ENCODE measurements around the gene EPC1.

EPC1 gene

GRCh38 chr10:32390193-32390592, 43.2 kb upstream of the EPC1 start:
- H3K36me3 ChIP-seq (ENCODE audit: control insufficient read depth in 2 of 2, insufficient read depth in 1 of 2, low read length in 2 of 2) = no peaks in the 10 kb centered on the region
- CTCF ChIA-PET = no interaction called here
- no peak overlapping the region for H3K4me3 ChIP-seq (ENCODE audit: low read depth, low read length)
- POLR2A ChIA-PET = no interaction called here
- TF ChIP-seq ZNF19 (tag by site-specific recombination; IDR thresholded peaks at IDR 0.05; ENCODE audit: low read depth) (no peak), ZNF274 (IDR thresholded peaks at IDR 0.05; ENCODE audit: low read length) (no peak), ZNF274 (tag by site-specific recombination; IDR thresholded peaks at IDR 0.05; ENCODE audit: borderline replicate concordance) (no peak), PATZ1 (tag by site-specific recombination; IDR thresholded peaks at IDR 0.05) (no peak), ZNF677 (tag by site-specific recombination; IDR thresholded peaks at IDR 0.05) (no peak), GFI1B (tag by site-specific recombination; IDR thresholded peaks at IDR 0.05) (no peak), ZFP37 (tag by site-specific recombination; IDR thresholded peaks at IDR 0.05) (no peak), ZBTB49 (tag by site-specific recombination; IDR thresholded peaks at IDR 0.05; ENCODE audit: low read depth) (no peak), ZNF76 (tag by site-specific recombination; IDR thresholded peaks at IDR 0.05; ENCODE audit: borderline replicate concordance, low read depth) (no peak), WT1 (tag by site-specific recombination; IDR thresholded peaks at IDR 0.05) (no peak), ZNF785 (tag by site-specific recombination; IDR thresholded peaks at IDR 0.05) (no peak), GLIS1 (tag by site-specific recombination; IDR thresholded peaks at IDR 0.05) (no peak), ZNF211 (tag by site-specific recombination; IDR thresholded peaks at IDR 0.05; ENCODE audit: low read depth) (no peak), ZNF266 (tag by site-specific recombination; IDR thresholded peaks at IDR 0.05; ENCODE audit: low read depth) (no peak), ZNF146 (tag by site-specific recombination; IDR thresholded peaks at IDR 0.05) (no peak), ZNF433 (tag by site-specific recombination; IDR thresholded peaks at IDR 0.05; ENCODE audit: low read depth) (no peak)
- TF ChIP-seq, protein P1, sequence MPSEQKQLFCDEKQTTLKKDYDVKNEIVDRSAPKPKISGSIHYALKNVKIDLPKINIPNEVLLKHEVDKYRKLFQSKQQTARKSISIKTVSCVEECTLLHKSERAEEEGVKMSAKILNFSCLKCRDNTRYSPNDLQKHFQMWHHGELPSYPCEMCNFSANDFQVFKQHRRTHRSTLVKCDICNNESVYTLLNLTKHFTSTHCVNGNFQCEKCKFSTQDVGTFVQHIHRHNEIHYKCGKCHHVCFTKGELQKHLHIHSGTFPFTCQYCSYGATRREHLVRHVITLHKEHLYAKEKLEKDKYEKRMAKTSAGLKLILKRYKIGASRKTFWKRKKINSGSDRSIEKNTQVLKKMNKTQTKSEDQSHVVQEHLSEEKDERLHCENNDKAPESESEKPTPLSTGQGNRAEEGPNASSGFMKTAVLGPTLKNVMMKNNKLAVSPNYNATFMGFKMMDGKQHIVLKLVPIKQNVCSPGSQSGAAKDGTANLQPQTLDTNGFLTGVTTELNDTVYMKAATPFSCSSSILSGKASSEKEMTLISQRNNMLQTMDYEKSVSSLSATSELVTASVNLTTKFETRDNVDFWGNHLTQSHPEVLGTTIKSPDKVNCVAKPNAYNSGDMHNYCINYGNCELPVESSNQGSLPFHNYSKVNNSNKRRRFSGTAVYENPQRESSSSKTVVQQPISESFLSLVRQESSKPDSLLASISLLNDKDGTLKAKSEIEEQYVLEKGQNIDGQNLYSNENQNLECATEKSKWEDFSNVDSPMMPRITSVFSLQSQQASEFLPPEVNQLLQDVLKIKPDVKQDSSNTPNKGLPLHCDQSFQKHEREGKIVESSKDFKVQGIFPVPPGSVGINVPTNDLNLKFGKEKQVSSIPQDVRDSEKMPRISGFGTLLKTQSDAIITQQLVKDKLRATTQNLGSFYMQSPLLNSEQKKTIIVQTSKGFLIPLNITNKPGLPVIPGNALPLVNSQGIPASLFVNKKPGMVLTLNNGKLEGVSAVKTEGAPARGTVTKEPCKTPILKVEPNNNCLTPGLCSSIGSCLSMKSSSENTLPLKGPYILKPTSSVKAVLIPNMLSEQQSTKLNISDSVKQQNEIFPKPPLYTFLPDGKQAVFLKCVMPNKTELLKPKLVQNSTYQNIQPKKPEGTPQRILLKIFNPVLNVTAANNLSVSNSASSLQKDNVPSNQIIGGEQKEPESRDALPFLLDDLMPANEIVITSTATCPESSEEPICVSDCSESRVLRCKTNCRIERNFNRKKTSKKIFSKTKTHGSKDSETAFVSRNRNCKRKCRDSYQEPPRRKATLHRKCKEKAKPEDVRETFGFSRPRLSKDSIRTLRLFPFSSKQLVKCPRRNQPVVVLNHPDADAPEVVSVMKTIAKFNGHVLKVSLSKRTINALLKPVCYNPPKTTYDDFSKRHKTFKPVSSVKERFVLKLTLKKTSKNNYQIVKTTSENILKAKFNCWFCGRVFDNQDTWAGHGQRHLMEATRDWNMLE (tag by site-specific recombination; conservative IDR thresholded peaks at IDR 0.05; ENCODE audit: low read depth) = no peak
- TF ChIP-seq, protein P2, sequence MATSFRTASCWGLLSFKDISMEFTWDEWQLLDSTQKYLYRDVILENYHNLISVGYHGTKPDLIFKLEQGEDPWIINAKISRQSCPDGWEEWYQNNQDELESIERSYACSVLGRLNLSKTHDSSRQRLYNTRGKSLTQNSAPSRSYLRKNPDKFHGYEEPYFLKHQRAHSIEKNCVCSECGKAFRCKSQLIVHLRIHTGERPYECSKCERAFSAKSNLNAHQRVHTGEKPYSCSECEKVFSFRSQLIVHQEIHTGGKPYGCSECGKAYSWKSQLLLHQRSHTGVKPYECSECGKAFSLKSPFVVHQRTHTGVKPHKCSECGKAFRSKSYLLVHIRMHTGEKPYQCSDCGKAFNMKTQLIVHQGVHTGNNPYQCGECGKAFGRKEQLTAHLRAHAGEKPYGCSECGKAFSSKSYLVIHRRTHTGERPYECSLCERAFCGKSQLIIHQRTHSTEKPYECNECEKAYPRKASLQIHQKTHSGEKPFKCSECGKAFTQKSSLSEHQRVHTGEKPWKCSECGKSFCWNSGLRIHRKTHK (tag by site-specific recombination; IDR thresholded peaks at IDR 0.05) = no peak
- TF ChIP-seq, protein P3, sequence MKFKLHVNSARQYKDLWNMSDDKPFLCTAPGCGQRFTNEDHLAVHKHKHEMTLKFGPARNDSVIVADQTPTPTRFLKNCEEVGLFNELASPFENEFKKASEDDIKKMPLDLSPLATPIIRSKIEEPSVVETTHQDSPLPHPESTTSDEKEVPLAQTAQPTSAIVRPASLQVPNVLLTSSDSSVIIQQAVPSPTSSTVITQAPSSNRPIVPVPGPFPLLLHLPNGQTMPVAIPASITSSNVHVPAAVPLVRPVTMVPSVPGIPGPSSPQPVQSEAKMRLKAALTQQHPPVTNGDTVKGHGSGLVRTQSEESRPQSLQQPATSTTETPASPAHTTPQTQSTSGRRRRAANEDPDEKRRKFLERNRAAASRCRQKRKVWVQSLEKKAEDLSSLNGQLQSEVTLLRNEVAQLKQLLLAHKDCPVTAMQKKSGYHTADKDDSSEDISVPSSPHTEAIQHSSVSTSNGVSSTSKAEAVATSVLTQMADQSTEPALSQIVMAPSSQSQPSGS (tag by site-specific recombination; IDR thresholded peaks at IDR 0.05; ENCODE audit: low read depth) = no peak
- H3K27ac ChIP-seq (ENCODE audit: extremely low read depth, low read depth, low read length) = no peak overlapping the region
- no peaks in the 10 kb centered on the region for H3K9me3 ChIP-seq (ENCODE audit: control insufficient read depth, insufficient read depth, low read depth, low read length)
- no peaks in the 10 kb centered on the region for H3K4me1 ChIP-seq (ENCODE audit: control insufficient read depth, insufficient read depth, low read length)
